Activated CD8-positive, alpha-beta memory T cell treated with anti-CD3 and anti-CD28 coated beads, Interleukin-2, amount 10 ng/mL, durations not matched to agents 7 days and 5 days (primary cell): Measurements from ENCODE around the gene CLPSL2. TPM values are rescaled to one million over a fixed set of nuclear protein-coding genes. Genes with fewer than 3 reads are reported as not detected.

Experiments
- ATAC-seq: fragments of 150-1000 bp; cut with Tn5 transposase; one replicate; pipeline ENCODE4 v1.10.0; 2021; ENCODE audit warnings: moderate library complexity
- CTCF ChIA-PET: fragments of 350-600 bp; sonication (Branson Sonifier 250); formaldehyde crosslinking; loops from one replicate; lab custom pipeline; 2021; ENCODE audit warnings: antibody characterized with exemption; lab: Charles Lee
- DNase-seq: peaks from one replicate; pipeline ENCODE4 v3.0.0-alpha.2; 2020
- H3K27ac Mint-ChIP-seq: one replicate; pipeline ENCODE4 v1.8.0; 2021; ENCODE audit warnings: mild to moderate bottlenecking, mixed read lengths
- H3K27me3 Mint-ChIP-seq: one replicate; pipeline ENCODE4 v1.8.0; 2021; ENCODE audit warnings: mixed read lengths
- H3K36me3 Mint-ChIP-seq: one replicate; pipeline ENCODE4 v1.8.0; 2021; ENCODE audit warnings: mild to moderate bottlenecking, mixed read lengths
- H3K4me1 Mint-ChIP-seq: one replicate; pipeline ENCODE4 v1.8.0; 2021; ENCODE audit warnings: mixed read lengths
- H3K4me3 Mint-ChIP-seq: one replicate; pipeline ENCODE4 v1.8.0; 2021; ENCODE audit warnings: mild to moderate bottlenecking, moderate library complexity, mixed read lengths
- H3K9me3 Mint-ChIP-seq: one replicate; pipeline ENCODE4 v1.8.0; 2022; ENCODE audit warnings: low read depth, mixed read lengths
- total RNA-seq, 2 experiments: library from RNA; stranded (reverse); gene quantifications; one replicate each; pipeline ENCODE4 v1.2.3, GENCODE V29; 2021

Gene CLPSL2
- total RNA-seq, 2 experiments from 2014 or later, result not detected

DNA sequence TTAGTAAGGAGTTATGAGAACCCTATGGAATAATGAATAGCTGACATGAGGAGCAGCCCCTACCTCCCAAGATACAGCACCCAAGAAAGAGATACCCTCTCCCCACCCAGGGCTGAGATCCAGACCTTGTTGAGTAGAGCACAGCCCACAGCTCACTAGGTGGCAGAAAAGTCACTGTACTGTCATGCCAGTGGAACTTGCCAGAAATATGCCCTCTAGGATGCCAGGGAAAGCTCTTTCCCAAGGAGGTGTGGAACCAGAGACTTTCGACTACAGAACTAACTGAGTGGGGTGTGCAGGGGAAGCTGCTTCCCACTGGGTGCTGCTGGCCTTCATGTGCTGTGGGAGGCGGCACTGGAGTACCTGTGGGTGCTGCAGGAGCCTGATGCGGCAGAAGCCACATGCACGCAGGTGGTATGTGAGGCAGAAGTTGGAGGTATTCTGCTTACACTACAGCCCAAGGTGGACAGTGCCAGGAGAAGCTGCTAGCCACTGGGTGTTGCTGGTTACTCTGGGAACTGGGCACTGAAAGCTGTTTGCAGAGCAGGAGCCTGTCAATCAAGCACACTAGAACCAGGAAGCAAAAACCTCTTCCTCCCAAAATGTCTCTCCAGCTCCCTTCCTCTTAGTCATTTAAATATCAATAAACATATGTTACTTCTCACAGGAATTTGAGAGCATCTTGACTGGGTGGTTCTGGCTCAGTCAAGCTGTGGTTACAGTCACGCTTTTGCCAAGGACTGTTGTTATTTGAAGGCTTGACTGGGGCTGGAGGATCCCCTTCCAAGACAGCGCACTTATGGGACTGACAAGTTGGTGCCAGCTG is 21.7 kb upstream of the CLPSL2 start:
- no peaks in the 10 kb centered on the region for H3K36me3 Mint-ChIP-seq
- CTCF ChIA-PET, result interaction anchor here (1.0 to 1.3 kb wide), 4 partner anchors 11 to 273 kb away, joined by 3 to 6 read pairs (median 4); partner anchors contain the start of genes ARMC12 and MAPK14
- ATAC-seq (no peak), DNase-seq (no peak)
- H3K4me1 Mint-ChIP-seq, result peaks cover 20% of the 10 kb centered on the region
- H3K27me3 Mint-ChIP-seq, result peaks cover 14% of the 10 kb centered on the region
- H3K9me3 Mint-ChIP-seq, result no peaks in the 10 kb centered on the region
- no peak overlapping the region for H3K4me3 Mint-ChIP-seq
- H3K27ac Mint-ChIP-seq, result no peak overlapping the region

DNA sequence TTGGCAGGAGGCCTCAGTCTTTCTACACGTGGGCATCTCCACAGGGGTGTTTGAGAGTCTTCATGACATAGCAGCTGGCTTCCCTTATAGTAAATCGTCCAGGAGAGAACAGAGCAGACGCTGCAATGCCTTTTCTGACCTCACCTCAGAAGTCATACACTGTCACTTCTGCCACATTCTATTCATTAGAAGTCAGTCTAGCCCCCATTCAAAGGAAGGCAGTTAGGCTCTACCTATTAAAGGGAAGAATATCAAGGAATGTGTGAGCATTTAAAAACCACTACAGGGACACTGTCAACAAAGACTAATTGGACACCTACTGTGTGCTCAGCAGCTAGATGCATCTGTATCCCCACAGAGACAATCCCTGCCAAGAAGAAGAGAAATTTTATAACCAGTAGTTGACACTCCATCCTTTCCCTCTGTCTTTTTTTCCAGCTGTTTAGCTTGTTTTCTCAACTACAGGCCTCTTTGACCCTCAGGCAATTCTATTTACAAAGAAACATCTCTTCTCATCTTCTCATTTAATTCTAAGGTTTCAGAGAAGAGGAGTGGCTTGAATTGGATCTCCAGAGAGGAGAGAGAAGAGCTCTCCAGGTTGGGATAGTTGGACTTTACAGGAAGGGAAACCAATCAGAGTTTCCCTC is 21.0 kb upstream of the CLPSL2 start:
- Mint-ChIP-seq H3K9me3 (no peaks in the 10 kb centered on the region), H3K27ac (no peak overlapping the region), H3K4me1 (peaks cover 20% of the 10 kb centered on the region), H3K4me3 (no peak overlapping the region), H3K27me3 (peaks cover 20% of the 10 kb centered on the region), H3K36me3 (no peaks in the 10 kb centered on the region)
- DNase-seq (no peak), ATAC-seq (no peak)
- CTCF ChIA-PET, result interaction anchor here (1.0 to 1.3 kb wide), 4 partner anchors 11 to 272 kb away, joined by 3 to 6 read pairs (median 4); partner anchors contain the start of genes ARMC12 and MAPK14

DNA sequence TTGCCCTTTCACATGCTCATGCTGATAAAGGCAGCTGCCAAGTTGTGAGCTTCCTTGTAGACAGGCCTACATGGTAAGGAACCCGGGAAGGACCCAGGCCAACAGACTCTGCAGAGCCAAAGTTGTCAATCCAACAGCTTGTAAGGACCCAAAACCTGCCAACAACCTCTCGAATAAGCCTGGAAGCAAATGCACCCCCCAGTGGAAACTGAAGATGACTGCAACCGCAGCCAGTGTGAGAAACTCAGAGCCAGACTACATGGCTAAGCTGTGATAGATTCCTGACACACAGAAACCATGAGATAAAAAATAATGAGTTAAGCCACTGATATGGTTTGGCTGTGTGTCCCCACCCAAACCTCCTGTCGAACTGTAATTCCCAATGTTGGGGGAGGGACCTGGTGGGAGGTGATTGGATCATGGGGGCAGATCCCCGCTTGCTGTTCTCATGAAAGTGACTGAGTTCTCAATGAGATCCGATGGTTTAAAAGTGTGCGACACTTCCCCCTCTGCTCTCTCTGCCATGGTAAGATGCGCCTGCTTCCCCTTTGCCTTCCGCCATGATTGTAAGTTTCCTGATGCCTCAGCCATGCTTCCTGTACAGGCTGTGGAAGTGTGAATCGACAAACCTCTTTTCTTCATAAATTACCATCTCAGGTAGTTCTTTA is 18.8 kb upstream of the CLPSL2 start:
- Mint-ChIP-seq H3K36me3 (no peaks in the 10 kb centered on the region), H3K4me1 (peaks cover 12% of the 10 kb centered on the region), H3K4me3 (no peak overlapping the region), H3K27ac (no peak overlapping the region), H3K9me3 (no peaks in the 10 kb centered on the region), H3K27me3 (peaks cover 29% of the 10 kb centered on the region)
- no peak for DNase-seq
- peak; percentile 27 for ATAC-seq
- CTCF ChIA-PET, result interaction anchor here (0.6 to 1.7 kb wide), 3 partner anchors 21 to 205 kb away, joined by 3 to 6 read pairs (median 3); partner anchors contain the start of gene ARMC12

DNA sequence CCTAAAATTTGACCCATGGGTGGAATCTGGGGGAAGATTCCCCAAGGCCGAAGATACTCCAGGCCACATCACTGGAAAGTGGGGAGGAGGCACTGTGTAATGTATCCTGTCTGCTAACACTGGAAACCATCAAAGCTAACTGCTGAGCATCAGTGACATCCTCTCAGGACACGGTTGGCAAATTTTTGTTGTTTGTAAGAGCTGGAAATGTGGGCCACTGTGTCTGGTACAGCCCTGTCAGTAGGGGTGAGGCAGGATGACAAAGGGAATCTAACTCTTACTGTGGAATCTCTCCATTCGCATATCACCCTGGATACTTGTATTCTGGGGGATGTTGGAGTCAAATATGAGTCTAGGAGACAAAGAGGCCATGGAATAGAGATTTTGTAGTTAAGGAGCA is 17.0 kb upstream of the CLPSL2 start:
- no peak overlapping the region for H3K27ac Mint-ChIP-seq
- ATAC-seq, result no peak
- CTCF ChIA-PET, result interaction anchor here (0.6 to 1.1 kb wide), 2 partner anchors 23 to 221 kb away, joined by 3 read pairs; no protein-coding TSS in a partner anchor
- H3K4me1 Mint-ChIP-seq, result peaks cover 10% of the 10 kb centered on the region
- no peaks in the 10 kb centered on the region for H3K9me3 Mint-ChIP-seq
- no peak for DNase-seq
- peaks cover 45% of the 10 kb centered on the region for H3K27me3 Mint-ChIP-seq
- H3K4me3 Mint-ChIP-seq, result no peak overlapping the region
- H3K36me3 Mint-ChIP-seq, result no peaks in the 10 kb centered on the region

DNA sequence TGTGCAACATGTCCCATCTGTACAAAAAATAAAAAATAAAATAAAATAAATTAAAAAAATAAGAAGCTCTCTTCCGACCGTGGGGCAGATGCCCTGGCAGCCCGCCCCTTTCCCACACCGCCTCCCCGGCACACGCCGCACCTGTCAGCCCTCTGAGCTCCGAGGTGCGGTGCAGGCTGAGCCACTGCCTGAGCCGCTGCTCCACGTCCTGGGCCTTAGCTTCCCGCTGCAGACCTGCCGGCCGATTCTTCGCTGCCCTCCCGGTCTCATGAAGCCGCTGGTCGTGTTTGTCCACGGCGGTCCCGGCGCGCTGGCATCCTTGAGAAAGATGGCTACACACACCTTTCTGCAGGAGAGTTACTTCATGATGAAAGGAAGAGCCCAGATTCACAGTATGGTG is 10.7 kb upstream of the CLPSL2 start:
- Mint-ChIP-seq H3K27me3 (peaks cover 46% of the 10 kb centered on the region), H3K9me3 (no peaks in the 10 kb centered on the region), H3K4me1 (no peaks in the 10 kb centered on the region), H3K4me3 (no peak overlapping the region), H3K36me3 (no peaks in the 10 kb centered on the region), H3K27ac (no peak overlapping the region)
- ATAC-seq (no peak), DNase-seq (no peak)
- CTCF ChIA-PET, result interaction anchor here (2.5 kb wide), 1 partner anchor 11 kb away, joined by 6 read pairs; no protein-coding TSS in a partner anchor

DNA sequence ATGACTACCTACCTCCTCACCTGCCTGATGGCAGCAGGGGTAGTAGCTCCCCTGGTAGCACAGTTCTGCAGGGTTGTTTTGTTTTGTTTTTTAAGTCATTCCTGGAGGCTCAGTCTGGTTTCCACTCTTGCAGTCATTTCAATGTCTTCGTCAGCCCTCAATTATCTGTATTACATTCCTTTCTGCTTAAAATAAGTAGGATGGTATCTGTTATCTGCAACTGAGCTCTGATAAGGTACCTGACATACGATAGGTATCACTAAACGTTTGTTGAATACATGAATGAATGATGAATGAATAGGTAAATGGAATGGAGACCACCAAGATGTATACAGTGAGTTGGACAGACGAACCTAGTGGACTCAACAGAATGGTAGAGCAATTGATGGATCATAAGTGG is 7.2 kb upstream of the CLPSL2 start:
- H3K36me3 Mint-ChIP-seq, result no peaks in the 10 kb centered on the region
- no peak overlapping the region for H3K27ac Mint-ChIP-seq
- H3K4me1 Mint-ChIP-seq, result no peaks in the 10 kb centered on the region
- no peak overlapping the region for H3K4me3 Mint-ChIP-seq
- ATAC-seq (no peak), DNase-seq (no peak)
- H3K27me3 Mint-ChIP-seq, result peaks cover 23% of the 10 kb centered on the region
- no peaks in the 10 kb centered on the region for H3K9me3 Mint-ChIP-seq
- CTCF ChIA-PET, result interaction anchor here (0.7 kb wide), 1 partner anchor 614 kb away, joined by 3 read pairs; no protein-coding TSS in a partner anchor

DNA sequence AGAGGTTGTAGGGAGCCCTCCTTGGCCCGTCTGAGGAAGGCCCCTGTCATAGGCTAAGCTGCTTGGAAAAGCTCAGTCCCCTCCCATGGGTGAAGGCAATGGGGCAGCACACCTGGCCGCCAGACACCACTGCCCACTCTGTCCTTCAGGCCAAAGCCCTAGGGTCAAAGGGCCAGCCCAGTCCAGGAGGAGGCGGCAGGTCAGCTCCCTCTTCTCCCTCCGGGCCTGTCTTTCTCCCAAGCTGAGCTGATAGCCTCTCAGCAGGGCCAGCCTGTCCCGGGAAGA is 5.1 kb upstream of the CLPSL2 start:
- ATAC-seq (no peak), DNase-seq (no peak)
- Mint-ChIP-seq H3K27me3 (peaks cover 26% of the 10 kb centered on the region), H3K36me3 (no peaks in the 10 kb centered on the region), H3K9me3 (no peaks in the 10 kb centered on the region), H3K4me1 (peaks cover 2% of the 10 kb centered on the region), H3K4me3 (no peak overlapping the region), H3K27ac (no peak overlapping the region)
- CTCF ChIA-PET, result no interaction called here

DNA sequence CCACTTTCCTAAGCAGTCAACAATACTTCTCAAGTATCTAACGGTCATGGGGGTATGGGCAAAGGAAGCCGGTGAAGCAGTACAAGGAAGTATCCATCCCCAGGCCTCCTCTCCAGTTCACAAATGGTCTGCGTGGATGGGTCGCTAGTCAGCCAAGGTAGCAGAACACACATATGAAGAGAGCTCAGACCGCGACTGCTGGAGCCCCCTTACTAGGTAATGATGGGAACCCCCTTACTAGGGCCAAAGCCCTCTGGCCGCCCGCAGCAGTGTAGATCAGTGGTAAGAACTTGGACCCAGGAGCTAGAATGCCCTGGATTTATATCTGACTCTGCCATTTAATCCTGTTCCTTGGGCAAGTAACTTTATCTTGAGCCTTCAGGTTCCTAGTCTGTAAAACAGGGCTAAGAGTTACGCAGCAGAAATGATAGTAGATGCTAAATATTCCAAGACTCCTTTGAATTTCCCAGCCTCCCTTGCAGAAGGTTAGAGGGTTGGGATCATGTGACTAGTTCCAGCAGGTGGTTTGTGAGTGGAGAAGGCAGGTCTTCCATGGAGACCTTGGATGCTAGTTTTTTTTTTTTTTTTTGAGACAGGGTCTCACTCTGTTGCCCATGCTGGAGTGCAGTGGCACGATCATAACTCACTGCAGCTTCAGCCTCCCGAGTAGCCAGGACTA is 2.1 kb upstream of the CLPSL2 start:
- Mint-ChIP-seq H3K27ac (no peak overlapping the region), H3K4me1 (peaks cover 5% of the 10 kb centered on the region), H3K4me3 (no peak overlapping the region), H3K36me3 (no peaks in the 10 kb centered on the region), H3K27me3 (peaks cover 23% of the 10 kb centered on the region), H3K9me3 (no peaks in the 10 kb centered on the region)
- CTCF ChIA-PET, result interaction anchor here (0.7 to 1.2 kb wide), 2 partner anchors 124 to 515 kb away, joined by 3 read pairs; no protein-coding TSS in a partner anchor
- ATAC-seq (no peak), DNase-seq (no peak)

DNA sequence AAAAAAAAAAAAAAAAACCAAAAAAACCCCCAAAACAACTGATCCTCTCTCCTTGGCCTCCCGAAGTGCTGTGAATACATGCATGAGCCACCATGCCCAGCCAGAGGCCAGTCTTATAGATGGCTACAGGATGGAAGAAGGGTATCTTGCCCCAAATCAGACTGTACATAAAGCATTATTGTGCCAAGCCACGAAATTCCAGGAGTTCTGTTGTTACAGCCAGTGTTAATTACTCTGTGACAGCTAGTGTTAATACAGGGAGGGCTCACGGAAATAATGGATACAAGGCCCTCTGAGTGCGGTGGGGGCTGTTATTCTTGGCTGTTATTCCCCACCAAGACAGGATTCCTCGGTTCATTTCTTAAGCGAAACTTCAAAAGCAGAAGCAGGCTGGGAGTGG is 1.4 kb upstream of the CLPSL2 start:
- Mint-ChIP-seq H3K36me3 (no peaks in the 10 kb centered on the region), H3K27ac (no peak overlapping the region), H3K4me3 (no peak overlapping the region), H3K9me3 (no peaks in the 10 kb centered on the region), H3K27me3 (peaks cover 23% of the 10 kb centered on the region), H3K4me1 (peaks cover 5% of the 10 kb centered on the region)
- CTCF ChIA-PET, result interaction anchor here (0.7 to 1.2 kb wide), 2 partner anchors 125 to 516 kb away, joined by 3 read pairs; no protein-coding TSS in a partner anchor
- DNase-seq (no peak), ATAC-seq (no peak)

DNA sequence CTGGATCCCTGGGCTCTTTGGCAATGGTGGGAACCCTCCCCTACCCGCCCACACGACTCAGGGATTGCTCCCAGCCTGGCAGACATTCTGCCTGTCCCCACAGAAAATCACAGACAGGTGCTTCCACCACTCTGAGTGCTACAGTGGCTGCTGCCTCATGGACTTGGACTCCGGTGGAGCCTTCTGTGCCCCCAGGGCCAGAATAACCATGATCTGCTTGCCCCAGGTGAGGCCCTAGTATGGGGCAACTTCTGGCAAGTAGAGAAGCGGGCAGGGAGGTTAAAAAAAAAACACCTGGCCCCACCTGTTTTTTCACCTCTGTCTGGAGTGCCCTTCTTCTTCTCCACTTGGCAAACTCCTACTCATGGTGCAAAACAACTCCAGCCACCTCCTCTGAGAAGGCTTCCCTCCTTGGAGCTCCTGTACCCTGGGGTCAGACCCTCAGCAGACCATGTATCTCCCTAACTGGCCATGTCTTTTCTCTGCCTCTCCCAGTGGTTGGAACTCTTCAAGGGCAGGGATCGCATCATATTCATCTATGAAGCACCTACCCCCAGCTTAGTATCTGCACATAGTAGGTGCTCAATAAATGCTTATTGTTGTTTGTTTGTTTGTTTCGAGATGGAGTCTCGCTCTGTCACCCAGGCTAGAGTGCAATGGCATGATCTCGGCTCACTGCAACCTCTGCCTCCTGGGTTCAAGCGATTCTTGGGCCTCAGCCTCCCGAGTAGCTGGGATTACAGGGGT is 1.1 kb downstream of the CLPSL2 start:
- no peaks in the 10 kb centered on the region for H3K36me3 Mint-ChIP-seq
- H3K4me1 Mint-ChIP-seq, result peaks cover 5% of the 10 kb centered on the region

DNA sequence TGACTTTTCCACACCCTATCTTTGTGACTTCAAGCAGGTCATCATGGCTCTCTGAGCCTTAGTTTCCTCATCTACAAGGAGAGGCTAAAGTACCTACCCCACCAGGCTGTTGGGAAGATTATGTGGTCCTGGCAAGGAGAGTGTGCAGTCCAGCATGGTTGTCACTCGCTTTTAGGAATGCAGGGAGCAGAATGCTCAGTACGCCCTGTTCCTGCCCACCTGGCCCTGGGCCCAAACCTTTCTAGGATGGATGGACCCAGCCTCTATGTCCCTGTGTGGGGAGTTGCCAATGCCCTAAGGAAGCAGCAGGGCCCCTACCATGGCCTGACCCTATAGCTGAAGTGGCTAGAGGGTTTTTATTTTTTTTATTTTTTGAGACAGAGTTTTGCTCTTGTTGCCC is 2.0 kb downstream of the CLPSL2 start:
- no peak for ATAC-seq
- Mint-ChIP-seq H3K4me1 (peaks cover 5% of the 10 kb centered on the region), H3K9me3 (no peaks in the 10 kb centered on the region), H3K36me3 (no peaks in the 10 kb centered on the region), H3K27me3 (peaks cover 31% of the 10 kb centered on the region), H3K4me3 (no peak overlapping the region), H3K27ac (no peak overlapping the region)
- CTCF ChIA-PET, result no interaction called here
- no peak for DNase-seq

More for the DNA sequence above, 1.1 kb downstream of the CLPSL2 start:
- Mint-ChIP-seq H3K4me3 (no peak overlapping the region), H3K9me3 (no peaks in the 10 kb centered on the region), H3K27me3 (peaks cover 31% of the 10 kb centered on the region), H3K27ac (no peak overlapping the region)
- DNase-seq, result no peak
- CTCF ChIA-PET, result no interaction called here
- ATAC-seq, result no peak

DNA sequence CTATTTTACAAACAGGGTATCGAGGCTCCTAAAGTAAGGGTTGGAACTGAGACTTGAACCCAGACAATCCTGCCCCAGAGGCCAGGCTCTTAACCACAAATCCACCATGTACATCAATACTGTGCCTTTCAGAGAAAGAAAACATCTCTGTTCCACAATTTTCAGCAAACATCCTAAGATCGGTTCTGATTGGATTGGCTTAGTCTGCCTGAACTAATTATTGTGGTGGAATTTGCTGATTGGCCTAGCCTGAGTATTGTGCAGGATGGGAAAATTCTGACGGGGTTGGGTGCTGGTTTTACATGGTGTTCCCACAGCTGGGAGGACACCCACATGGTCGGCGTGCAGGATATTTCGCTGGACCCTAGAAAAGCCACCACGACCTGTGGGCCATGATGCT is 4.3 kb downstream of the CLPSL2 start, which contains the start of gene CLPSL1:
Gene CLPSL1, plus strand, starts transcription at position 301 of the 400 bp plus-strand sequence. Its CDS starts 92 bp downstream, at position 393.
- H3K27me3 Mint-ChIP-seq, result peaks cover 36% of the 10 kb centered on the region
- peaks cover 4% of the 10 kb centered on the region for H3K4me1 Mint-ChIP-seq
- CTCF ChIA-PET, result no interaction called here
- no peak for ATAC-seq
- no peak within 1 kb of the TSS for H3K27ac Mint-ChIP-seq
- H3K36me3 Mint-ChIP-seq, result no peaks in the 10 kb centered on the region
- H3K4me3 Mint-ChIP-seq, result no peak within 1 kb of the TSS
- H3K9me3 Mint-ChIP-seq, result no peaks in the 10 kb centered on the region
- no peak for DNase-seq
